H1 (cell line): ENCODE data around the gene NTN5. TPM values are rescaled to one million over a fixed set of nuclear protein-coding genes. Genes with fewer than 3 reads are reported as not detected.

ENCODE experiments used
- CTCF ChIA-PET: fragments of 300-600 bp; sonication (Branson Sonifier 250); formaldehyde crosslinking; loops from one replicate; lab custom pipeline; 2021; ENCODE audit not compliant: partially characterized antibody; lab: Charles Lee
- POLR2A ChIA-PET: fragments of 300-600 bp; sonication (Branson Sonifier 250); formaldehyde crosslinking; loops from one replicate; lab custom pipeline; 2021; ENCODE audit warnings: inconsistent platforms; ENCODE audit not compliant: partially characterized antibody; lab: Charles Lee
- DNase-seq, 2 experiments: peaks; one replicate each; pipeline versions ENCODE4 v3.0.0 to v3.0.0-alpha.2; 2010 to 2022; ENCODE audit warnings: low spot score in 2 of 2, low read depth in 1 of 2, mixed read lengths in 1 of 2
- FAIRE-seq: peaks from 2 replicates; lab custom pipeline; 2011; peaks lifted over from hg19 to GRCh38; lab: Jason Lieb, UNC
- H2AFZ ChIP-seq: 2 replicates; pipeline ENCODE4 v1.8.1; 2012; ENCODE audit warnings: low read length, inconsistent platforms
- H2AK5ac ChIP-seq: 2 replicates; pipeline ENCODE4 v1.6.1; 2013; ENCODE audit warnings: low read depth, low read length
- H2BK120ac ChIP-seq: replicated peaks from 2 replicates; pipeline ENCODE3; 2013; ENCODE audit warnings: low read depth, low read length, inconsistent platforms
- H2BK12ac ChIP-seq: 2 replicates; pipeline ENCODE4 v1.6.1; 2013; ENCODE audit warnings: low read depth, low read length
- H2BK15ac ChIP-seq: 2 replicates; pipeline ENCODE4 v1.6.1; 2013; ENCODE audit warnings: low read length
- H2BK20ac ChIP-seq: 2 replicates; pipeline ENCODE4 v1.6.1; 2013; ENCODE audit warnings: low read length
- H2BK5ac ChIP-seq: 2 replicates; pipeline ENCODE4 v1.6.1; 2013; ENCODE audit warnings: low read depth, low read length
- H3K14ac ChIP-seq: 2 replicates; pipeline ENCODE4 v1.6.1; 2013; ENCODE audit warnings: inconsistent platforms; ENCODE audit not compliant: insufficient read length
- H3K18ac ChIP-seq: 2 replicates; pipeline ENCODE4 v1.6.1; 2013; ENCODE audit warnings: low read length; ENCODE audit errors: extremely low read depth
- H3K23ac ChIP-seq: 2 replicates; pipeline ENCODE4 v1.6.1; 2013; ENCODE audit warnings: inconsistent platforms; ENCODE audit not compliant: insufficient read length
- H3K23me2 ChIP-seq: 2 replicates; pipeline ENCODE4 v1.6.1; 2013; ENCODE audit warnings: low read depth, low read length
- H3K27ac ChIP-seq: 2 replicates; pipeline ENCODE4 v1.6.1; 2011; ENCODE audit warnings: low read depth, low read length, inconsistent platforms
- H3K27me3 ChIP-seq, 4 experiments: replicated peaks in 1 of 4; 1 replicate in 1 of 4; 2 replicates in 3 of 4; pipeline versions ENCODE4 v1.6.1 to v1.8.1; 2011 to 2013; ENCODE audit warnings: low read length in 3 of 4, mild to moderate bottlenecking in 3 of 4, inconsistent platforms in 2 of 4, mixed read lengths in 2 of 4, moderate library complexity in 1 of 4; ENCODE audit not compliant: control insufficient read depth in 3 of 4, insufficient read depth in 3 of 4; ENCODE audit errors: extremely low read depth in 1 of 4
- H3K36me3 ChIP-seq, 4 experiments: 2 replicates each; pipeline versions ENCODE4 v1.6.1 to v1.8.1; 2011 to 2013; ENCODE audit warnings: mild to moderate bottlenecking in 4 of 4, low read length in 3 of 4, moderate library complexity in 2 of 4, control low read depth in 1 of 4, inconsistent platforms in 1 of 4; ENCODE audit not compliant: insufficient read depth in 4 of 4, control insufficient read depth in 2 of 4
- H3K4ac ChIP-seq: replicated peaks from 2 replicates; pipeline ENCODE3; 2013; ENCODE audit warnings: low read length, low read depth, mixed read lengths, inconsistent platforms; ENCODE audit not compliant: insufficient read length
- H3K4me1 ChIP-seq, 4 experiments: replicated peaks in 1 of 4; 1 replicate in 1 of 4; 2 replicates in 3 of 4; pipeline versions ENCODE4 v1.6.1 to v1.8.1; 2011 to 2013; ENCODE audit warnings: low read length in 3 of 4, inconsistent platforms in 2 of 4, mixed read lengths in 1 of 4; ENCODE audit not compliant: insufficient read depth in 4 of 4, control insufficient read depth in 3 of 4
- H3K4me2 ChIP-seq, 2 experiments: 2 replicates each; pipeline versions ENCODE4 v1.6.1 to v1.8.1; 2011 to 2013; ENCODE audit warnings: low read depth in 2 of 2, low read length in 2 of 2, control low read depth in 1 of 2, inconsistent platforms in 1 of 2, mild to moderate bottlenecking in 1 of 2; ENCODE audit not compliant: insufficient read depth in 1 of 2
- H3K4me3 ChIP-seq, 4 experiments: fragments of 200-600, 300-600 bp in 1 of 4; sonication (generic), shearing (Covaris generic), sonication (Bioruptor Twin) in 1 of 4; 2 replicates each; pipeline versions ENCODE4 v1.5.1 to v1.8.1; 2011 to 2016; ENCODE audit warnings: low read length in 4 of 4, low read depth in 3 of 4, control low read depth in 2 of 4, inconsistent platforms in 2 of 4, mild to moderate bottlenecking in 2 of 4, mixed read lengths in 1 of 4, moderate library complexity in 1 of 4; ENCODE audit not compliant: insufficient read depth in 2 of 4; ENCODE audit errors: extremely low read depth in 1 of 4
- H3K56ac ChIP-seq: replicated peaks from 2 replicates; pipeline ENCODE3; 2013; ENCODE audit warnings: low read depth, mild to moderate bottlenecking, mixed read lengths, low read length, inconsistent platforms; ENCODE audit not compliant: insufficient read length
- H3K79me1 ChIP-seq: 2 replicates; pipeline ENCODE4 v1.6.1; 2013; ENCODE audit warnings: low read depth, low read length, control low read depth
- H3K79me2 ChIP-seq, 2 experiments: 2 replicates each; pipeline versions ENCODE4 v1.6.1 to v1.8.1; 2012 to 2013; ENCODE audit warnings: low read length in 2 of 2, mild to moderate bottlenecking in 2 of 2, inconsistent platforms in 1 of 2; ENCODE audit not compliant: insufficient read depth in 2 of 2, control insufficient read depth in 1 of 2
- H3K9ac ChIP-seq, 4 experiments: replicated peaks in 1 of 4; 1 replicate in 1 of 4; 2 replicates in 3 of 4; pipeline versions ENCODE4 v1.6.1 to v1.8.1; 2011 to 2013; ENCODE audit warnings: low read depth in 3 of 4, low read length in 3 of 4, control low read depth in 2 of 4, mild to moderate bottlenecking in 2 of 4, moderate library complexity in 2 of 4, inconsistent platforms in 1 of 4; ENCODE audit errors: extremely low read depth in 1 of 4
- H3K9me3 ChIP-seq, 2 experiments: 2 replicates each; pipeline versions ENCODE4 v1.6.1 to v1.8.1; 2012 to 2013; ENCODE audit warnings: mild to moderate bottlenecking in 2 of 2, moderate library complexity in 2 of 2, control low read depth in 1 of 2, inconsistent platforms in 1 of 2, low read depth in 1 of 2, low read length in 1 of 2, mixed read lengths in 1 of 2; ENCODE audit not compliant: insufficient read depth in 2 of 2
- H4K20me1 ChIP-seq, 2 experiments: replicated peaks in 1 of 2; 2 replicates each; pipeline versions ENCODE3 to v1.8.1; 2011 to 2013; ENCODE audit warnings: inconsistent platforms in 2 of 2, low read length in 2 of 2, mild to moderate bottlenecking in 1 of 2; ENCODE audit not compliant: insufficient read depth in 2 of 2, control insufficient read depth in 1 of 2
- H4K5ac ChIP-seq: 2 replicates; pipeline ENCODE4 v1.6.1; 2013; ENCODE audit warnings: low read length, low read depth, mixed read lengths, inconsistent platforms; ENCODE audit not compliant: insufficient read length
- H4K8ac ChIP-seq: 2 replicates; pipeline ENCODE4 v1.8.0; 2013; ENCODE audit warnings: mild to moderate bottlenecking, moderate library complexity, low read length, inconsistent platforms; ENCODE audit not compliant: insufficient read depth; ENCODE audit errors: extremely low read depth
- H4K91ac ChIP-seq: replicated peaks from 2 replicates; pipeline ENCODE3; 2013; ENCODE audit warnings: low read length, mixed read lengths, inconsistent platforms; ENCODE audit not compliant: insufficient read length
- CREB1 ChIP-seq: IDR thresholded peaks from 2 replicates; pipeline ENCODE4 v1.6.1; 2012; ENCODE audit warnings: inconsistent platforms
- EGR1 ChIP-seq: IDR thresholded peaks from 2 replicates; pipeline ENCODE4 v1.6.1; 2011; ENCODE audit warnings: low read depth, low read length, borderline replicate concordance
- EP300 ChIP-seq, 2 experiments: IDR thresholded peaks; 1 replicate in 1 of 2; 2 replicates in 1 of 2; pipeline ENCODE4 v1.6.1; 2011 to 2012; ENCODE audit warnings: low read depth in 2 of 2, low read length in 2 of 2, mild to moderate bottlenecking in 2 of 2, borderline replicate concordance in 1 of 2, inconsistent platforms in 1 of 2, moderate library complexity in 1 of 2
- MAX ChIP-seq: IDR thresholded peaks from 2 replicates; pipeline ENCODE4 v1.6.1; 2012; ENCODE audit warnings: inconsistent platforms
- POU5F1 ChIP-seq: IDR thresholded peaks from 2 replicates; pipeline ENCODE4 v1.6.1; 2011; ENCODE audit warnings: low read depth, mild to moderate bottlenecking, low read length, moderate library complexity
- SIX5 ChIP-seq: IDR thresholded peaks from 2 replicates; pipeline ENCODE4 v1.6.1; 2011; ENCODE audit warnings: mild to moderate bottlenecking, low read depth, low read length
- SP1 ChIP-seq: IDR thresholded peaks from 2 replicates; pipeline ENCODE4 v1.6.1; 2011; ENCODE audit warnings: low read depth, low read length
- SP2 ChIP-seq: IDR thresholded peaks from 2 replicates; pipeline ENCODE4 v1.6.1; 2012; ENCODE audit warnings: mild to moderate bottlenecking, low read length, inconsistent platforms
- SRF ChIP-seq: IDR thresholded peaks from 2 replicates; pipeline ENCODE4 v1.6.1; 2011; ENCODE audit warnings: mild to moderate bottlenecking, low read depth, low read length, moderate library complexity
- TBP ChIP-seq: IDR thresholded peaks from 2 replicates; pipeline ENCODE4 v1.6.1; 2011; ENCODE audit warnings: low read depth, low read length, improper control_type of control experiment
- TCF12 ChIP-seq: IDR thresholded peaks from 2 replicates; pipeline ENCODE4 v1.6.1; 2011; ENCODE audit warnings: low read depth, mild to moderate bottlenecking, low read length
- TEAD4 ChIP-seq: IDR thresholded peaks from 2 replicates; pipeline ENCODE4 v1.6.1; 2012; ENCODE audit warnings: low read depth, low read length, inconsistent platforms, mixed read lengths
- YY1 ChIP-seq: IDR thresholded peaks from 2 replicates; pipeline ENCODE4 v1.6.1; 2011; ENCODE audit warnings: low read depth, mild to moderate bottlenecking, low read length
- WGBS, 2 experiments: shearing (Covaris generic) in 1 of 2; methylation state at CpG; one replicate each; pipeline versions ENCODE4 v1.1.6 to v1.1.7; 2013 to 2015; ENCODE audit warnings: low lambda C conversion rate in 2 of 2, mixed read lengths in 2 of 2, inconsistent platforms in 1 of 2, low coverage in 1 of 2, missing lambda C conversion rate in 1 of 2; ENCODE audit not compliant: insufficient replicate concordance in 2 of 2, insufficient coverage in 1 of 2, insufficient read length in 1 of 2; ENCODE audit errors: extremely low coverage in 1 of 2, missing lambda C conversion rate in 1 of 2; 5-methylcytosine and 5-hydroxymethylcytosine counted together
- polyA plus RNA-seq, 7 experiments: library from polyadenylated mRNA; depleted of rRNA in 3 of 7; stranded (reverse) in 5 of 7; unstranded in 2 of 7; fragments of >200 nt in 5 of 7; fragments of 200-250 nt in 2 of 7; gene quantifications; 1 replicate in 5 of 7; 2 replicates in 1 of 7; 4 replicates in 1 of 7; pipeline versions ENCODE4 v1.2.1 to v1.2.3, GENCODE V29; 2011 to 2013; ENCODE audit warnings: missing spikeins in 2 of 7, mixed read lengths in 2 of 7
- total RNA-seq: library from RNA; stranded (reverse); fragmentation: NEBNext Ultra II Directional; extraction: Animal tissue kit (Norgen Biotek cat#: 25700); gene quantifications from 2 replicates; pipeline ENCODE4 v1.2.1, GENCODE V29; 2021

The NTN5 gene
- total and polyA plus RNA-seq, 2 of the 8 experiments (the other 6 are each of a cell fraction or from before 2014, with no cell fraction given), result 0.47 to 0.85 TPM

GRCh38 chr19:48646722-48647216 is 26.0 kb downstream of the NTN5 start:
- POLR2A ChIA-PET, result interaction anchor here (1.0 to 2.4 kb wide), 11 partner anchors 9 to 190 kb away, joined by 3 to 27 read pairs (median 6); partner anchors contain the start of genes FAM83E and FUT2
- Histone ChIP-seq H3K14ac (no peak overlapping the region), H3K79me1 (no peaks in the 10 kb centered on the region), H3K4me2 (peak overlapping the region in 1 of 2 experiments; percentile 42), H2BK20ac (peak overlapping the region; percentile 80; the same call in 1 of the 2 replicates), H3K27ac (no peak overlapping the region), H3K4me1 (peaks cover 0 to 7% (median 1%) of the 10 kb centered on the region in 4 experiments; a peak in 4 of 7 replicates), H3K18ac (no peak overlapping the region; the same call in 1 of the 2 replicates), H3K23ac (no peak overlapping the region), H4K91ac (peak overlapping the region; percentile 1), H3K27me3 (no peaks in the 10 kb centered on the region), H2BK5ac (no peak overlapping the region; the same call in 1 of the 2 replicates), H3K23me2 (peaks cover 11% of the 10 kb centered on the region), H3K56ac (no peak overlapping the region), H2BK15ac (no peak overlapping the region), H3K79me2 (peaks cover 0 to 11% of the 10 kb centered on the region in 2 experiments; a peak in 2 of 4 replicates), H3K9me3 (0 out of 4 replicates have a peak, but pooled peaks cover 0 to 3% of the 10 kb centered on the region in 2 experiments), H2BK120ac (no peak overlapping the region), H4K8ac (no peak overlapping the region), H4K20me1 (no peaks in the 10 kb centered on the region), H2BK12ac (0 out of 2 replicates have a peak overlapping the region, but pooled peaks have one; percentile 68), H3K36me3 (no peaks in the 10 kb centered on the region), H4K5ac (no peak overlapping the region), H2AFZ (no peak overlapping the region), H3K9ac (no peak overlapping the region), H3K4ac (no peak overlapping the region), H3K4me3 (peak overlapping the region in 1 of 4 experiments; percentile 84; a peak in 2 of 8 replicates), H2AK5ac (no peak overlapping the region)
- CTCF ChIA-PET, result interaction anchor here (0.6 to 3.4 kb wide), 9 partner anchors 8 to 149 kb away, joined by 4 to 26 read pairs (median 7); no protein-coding TSS in a partner anchor
- 59% methylated on average over 3 of the region's 10 CpGs; no CpG with 5 or more reads in 1 of the 2 experiments for WGBS, 2 experiments
- no peak for FAIRE-seq
- DNase-seq, result no peak
- TF ChIP-seq MAX, result peak; percentile 48; the same call in 1 of the 2 replicates
- 0 out of 2 replicates have a peak, but pooled peaks have one; percentile 50 for TF ChIP-seq YY1
- no peak for TF ChIP-seq SP2
- peak; percentile 66; the same call in 1 of the 2 replicates for TF ChIP-seq CREB1
- peak; percentile 12; the same call in 1 of the 2 replicates for TF ChIP-seq TBP
- 0 out of 3 replicates have a peak, but pooled peaks of 1 of the 2 experiments have one; percentile 1 for TF ChIP-seq EP300 (IDR thresholded peaks at IDR 0.05; ENCODE audit: borderline replicate concordance in 1 of 2, low read depth in 2 of 2, low read length in 2 of 2)
- TF ChIP-seq EGR1, result peak; percentile 93
- TF ChIP-seq SP1, result peak; percentile 73
- no peak for TF ChIP-seq SRF
- no peak for TF ChIP-seq SIX5
- 0 out of 2 replicates have a peak, but pooled peaks have one; percentile 40 for TF ChIP-seq TCF12
- TF ChIP-seq TEAD4, result 0 out of 2 replicates have a peak, but pooled peaks have one; percentile 26
- TF ChIP-seq POU5F1, result no peak
